IPS DF 6.9 (cell line): ENCODE measurements around the gene CSRNP3.

Experiments used
- DNase-seq: peaks from one replicate; pipeline ENCODE4 v3.0.0-alpha.2; 2013; ENCODE audit warnings: low read depth, low spot score
- H3K27ac ChIP-seq: one replicate; pipeline ENCODE4 v1.5.1; 2013; ENCODE audit warnings: low read length, control low read depth
- H3K27me3 ChIP-seq: 2 replicates; pipeline ENCODE4 v1.6.1; 2013; ENCODE audit warnings: mild to moderate bottlenecking, low read length; ENCODE audit not compliant: control insufficient read depth, insufficient read depth
- H3K36me3 ChIP-seq: 2 replicates; pipeline ENCODE4 v1.6.1; 2013; ENCODE audit warnings: low read length; ENCODE audit not compliant: control insufficient read depth, insufficient read depth
- H3K4me1 ChIP-seq: 2 replicates; pipeline ENCODE4 v1.6.1; 2013; ENCODE audit warnings: low read length; ENCODE audit not compliant: control insufficient read depth, insufficient read depth
- H3K4me3 ChIP-seq: 2 replicates; pipeline ENCODE4 v1.5.1; 2013; ENCODE audit warnings: mild to moderate bottlenecking, low read length
- H3K9me3 ChIP-seq: 2 replicates; pipeline ENCODE4 v1.6.1; 2013; ENCODE audit warnings: low read length, inconsistent platforms; ENCODE audit not compliant: control insufficient read depth, insufficient read depth
- WGBS: extraction: QIAGEN DNeasy Blood & Tissue Kit; methylation state at CpG from one replicate; pipeline ENCODE4 v1.1.7; 2013; ENCODE audit warnings: mixed read lengths, missing lambda C conversion rate; ENCODE audit not compliant: insufficient read length, insufficient coverage; 5-methylcytosine and 5-hydroxymethylcytosine counted together

The CSRNP3 gene

GRCh38 chr2:165467921-165468320, 1.6 kb upstream of the CSRNP3 start:
- Histone ChIP-seq H3K4me3 (no peak overlapping the region), H3K27ac (no peak overlapping the region), H3K27me3 (no peaks in the 10 kb centered on the region), H3K9me3 (no peaks in the 10 kb centered on the region), H3K36me3 (no peaks in the 10 kb centered on the region), H3K4me1 (no peaks in the 10 kb centered on the region)
- DNase-seq, result no peak
- no CpG with 5 or more reads among the region's 3 CpGs for WGBS

GRCh38 chr2:165470361-165470760, 863 bp downstream of the CSRNP3 start:
- Histone ChIP-seq H3K36me3 (no peaks in the 10 kb centered on the region), H3K4me1 (no peaks in the 10 kb centered on the region), H3K9me3 (no peaks in the 10 kb centered on the region), H3K27ac (no peak overlapping the region), H3K4me3 (no peak overlapping the region; the same call in 1 of the 2 replicates), H3K27me3 (no peaks in the 10 kb centered on the region)
- no peak for DNase-seq

GRCh38 chr2:165471349-165471950, 2.0 kb downstream of the CSRNP3 start:
- Histone ChIP-seq H3K36me3 (no peaks in the 10 kb centered on the region), H3K4me1 (no peaks in the 10 kb centered on the region), H3K27ac (no peak overlapping the region), H3K4me3 (no peak overlapping the region), H3K9me3 (no peaks in the 10 kb centered on the region), H3K27me3 (no peaks in the 10 kb centered on the region)
- WGBS, result no CpG with 5 or more reads among the region's 1 CpG
- no peak for DNase-seq

GRCh38 chr2:165472922-165473321, 3.4 kb downstream of the CSRNP3 start:
- no peak for DNase-seq
- no peak overlapping the region for H3K4me3 ChIP-seq

GRCh38 chr2:165474619-165475276, 5.2 kb downstream of the CSRNP3 start:
- no peaks in the 10 kb centered on the region for H3K27me3 ChIP-seq
- no peaks in the 10 kb centered on the region for H3K36me3 ChIP-seq
- H3K4me3 ChIP-seq, result no peak overlapping the region
- DNase-seq, result no peak
- no peaks in the 10 kb centered on the region for H3K4me1 ChIP-seq
- no peaks in the 10 kb centered on the region for H3K9me3 ChIP-seq
- no CpG with 5 or more reads among the region's 3 CpGs for WGBS
- no peak overlapping the region for H3K27ac ChIP-seq

More at GRCh38 chr2:165472922-165473321, 3.4 kb downstream of the CSRNP3 start:
- no peaks in the 10 kb centered on the region for H3K27me3 ChIP-seq
- H3K27ac ChIP-seq, result no peak overlapping the region
- H3K36me3 ChIP-seq, result no peaks in the 10 kb centered on the region
- no CpG with 5 or more reads among the region's 3 CpGs for WGBS
- H3K4me1 ChIP-seq, result no peaks in the 10 kb centered on the region
- H3K9me3 ChIP-seq, result no peaks in the 10 kb centered on the region

- Histone ChIP-seq H3K4me1 (no peaks in the 10 kb centered on the region), H3K27ac (no peak overlapping the region)
- DNase-seq, result no peak
These were observed 5.9 kb downstream of the CSRNP3 start for GRCh38 chr2:165475277-165476004.

GRCh38 chr2:165479856-165480255, 10.4 kb downstream of the CSRNP3 start:
- Histone ChIP-seq H3K4me3 (no peak overlapping the region), H3K27me3 (no peaks in the 10 kb centered on the region), H3K27ac (no peak overlapping the region), H3K9me3 (no peaks in the 10 kb centered on the region), H3K36me3 (no peaks in the 10 kb centered on the region), H3K4me1 (no peaks in the 10 kb centered on the region)
- DNase-seq, result no peak
- no CpG with 5 or more reads among the region's 4 CpGs for WGBS

More at GRCh38 chr2:165475277-165476004, 5.9 kb downstream of the CSRNP3 start:
- H3K27me3 ChIP-seq, result no peaks in the 10 kb centered on the region
- no peak overlapping the region for H3K4me3 ChIP-seq
- WGBS, result no CpG with 5 or more reads among the region's 6 CpGs
- H3K36me3 ChIP-seq, result no peaks in the 10 kb centered on the region
- H3K9me3 ChIP-seq, result no peaks in the 10 kb centered on the region

- no CpG with 5 or more reads among the region's 4 CpGs for whole genome bisulfite sequencing
- H3K4me3 ChIP-seq, result no peak overlapping the region
- no peaks in the 10 kb centered on the region for H3K9me3 ChIP-seq
- no peaks in the 10 kb centered on the region for H3K4me1 ChIP-seq
- H3K27ac ChIP-seq, result no peak overlapping the region
- no peaks in the 10 kb centered on the region for H3K36me3 ChIP-seq
- H3K27me3 ChIP-seq, result no peaks in the 10 kb centered on the region
- DNase-seq, result no peak
These were observed 25.1 kb downstream of the CSRNP3 start for GRCh38 chr2:165494573-165494972.

GRCh38 chr2:165497659-165498317, 28.3 kb downstream of the CSRNP3 start:
- no peaks in the 10 kb centered on the region for H3K36me3 ChIP-seq
- H3K27ac ChIP-seq, result no peak overlapping the region
- no peaks in the 10 kb centered on the region for H3K27me3 ChIP-seq
- no peaks in the 10 kb centered on the region for H3K4me1 ChIP-seq
- no peak for DNase-seq
- no peaks in the 10 kb centered on the region for H3K9me3 ChIP-seq
- no peak overlapping the region for H3K4me3 ChIP-seq
- no CpG with 5 or more reads among the region's 3 CpGs for WGBS

GRCh38 chr2:165499131-165499530, 29.6 kb downstream of the CSRNP3 start:
- H3K4me1 ChIP-seq, result no peaks in the 10 kb centered on the region
- no peak overlapping the region for H3K27ac ChIP-seq
- H3K36me3 ChIP-seq, result no peaks in the 10 kb centered on the region
- no CpG with 5 or more reads among the region's 3 CpGs for WGBS
- DNase-seq, result no peak
- H3K27me3 ChIP-seq, result no peaks in the 10 kb centered on the region
- no peak overlapping the region for H3K4me3 ChIP-seq
- H3K9me3 ChIP-seq, result no peaks in the 10 kb centered on the region
